HL-60 (cell line): Measurements from ENCODE around the gene CLEC4M.

Experiments used
- TF ChIP-seq, protein P1 (sequence below): IDR thresholded peaks from one replicate; pipeline ENCODE4 v1.5.1; 2011; ENCODE audit warnings: low read length, control low read depth, inconsistent platforms; ENCODE audit not compliant: insufficient read depth
- TF ChIP-seq, protein P2 (sequence below): IDR thresholded peaks from 2 replicates; pipeline ENCODE4 v1.6.1; 2012; ENCODE audit warnings: low read depth; ENCODE audit not compliant: insufficient replicate concordance

DNA sequence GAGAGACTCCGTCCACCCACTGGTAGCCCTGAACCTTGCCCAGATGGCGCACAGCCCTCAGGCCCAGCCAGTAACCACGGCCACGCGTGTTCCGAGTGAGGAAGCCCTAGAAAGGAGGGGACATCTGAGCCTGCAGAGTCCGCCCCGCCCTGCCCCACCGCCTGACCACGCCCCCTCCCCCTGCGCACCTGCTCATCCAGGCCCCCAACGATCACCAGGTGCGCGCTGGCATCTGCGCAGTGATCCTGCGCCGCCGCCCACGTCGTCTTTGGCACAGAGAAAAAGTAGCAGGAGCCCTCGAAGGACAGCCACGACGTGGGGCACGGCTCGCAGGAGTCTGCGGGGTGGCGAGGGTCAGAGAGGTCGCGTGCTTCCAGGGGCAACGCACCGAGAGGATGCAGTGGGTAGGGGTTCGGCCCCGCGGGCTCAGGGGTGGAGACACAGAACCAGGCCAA is 33.2 kb upstream of the CLEC4M start:
- TF ChIP-seq, protein P1, sequence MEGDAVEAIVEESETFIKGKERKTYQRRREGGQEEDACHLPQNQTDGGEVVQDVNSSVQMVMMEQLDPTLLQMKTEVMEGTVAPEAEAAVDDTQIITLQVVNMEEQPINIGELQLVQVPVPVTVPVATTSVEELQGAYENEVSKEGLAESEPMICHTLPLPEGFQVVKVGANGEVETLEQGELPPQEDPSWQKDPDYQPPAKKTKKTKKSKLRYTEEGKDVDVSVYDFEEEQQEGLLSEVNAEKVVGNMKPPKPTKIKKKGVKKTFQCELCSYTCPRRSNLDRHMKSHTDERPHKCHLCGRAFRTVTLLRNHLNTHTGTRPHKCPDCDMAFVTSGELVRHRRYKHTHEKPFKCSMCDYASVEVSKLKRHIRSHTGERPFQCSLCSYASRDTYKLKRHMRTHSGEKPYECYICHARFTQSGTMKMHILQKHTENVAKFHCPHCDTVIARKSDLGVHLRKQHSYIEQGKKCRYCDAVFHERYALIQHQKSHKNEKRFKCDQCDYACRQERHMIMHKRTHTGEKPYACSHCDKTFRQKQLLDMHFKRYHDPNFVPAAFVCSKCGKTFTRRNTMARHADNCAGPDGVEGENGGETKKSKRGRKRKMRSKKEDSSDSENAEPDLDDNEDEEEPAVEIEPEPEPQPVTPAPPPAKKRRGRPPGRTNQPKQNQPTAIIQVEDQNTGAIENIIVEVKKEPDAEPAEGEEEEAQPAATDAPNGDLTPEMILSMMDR: no peak
- TF ChIP-seq, protein P2, sequence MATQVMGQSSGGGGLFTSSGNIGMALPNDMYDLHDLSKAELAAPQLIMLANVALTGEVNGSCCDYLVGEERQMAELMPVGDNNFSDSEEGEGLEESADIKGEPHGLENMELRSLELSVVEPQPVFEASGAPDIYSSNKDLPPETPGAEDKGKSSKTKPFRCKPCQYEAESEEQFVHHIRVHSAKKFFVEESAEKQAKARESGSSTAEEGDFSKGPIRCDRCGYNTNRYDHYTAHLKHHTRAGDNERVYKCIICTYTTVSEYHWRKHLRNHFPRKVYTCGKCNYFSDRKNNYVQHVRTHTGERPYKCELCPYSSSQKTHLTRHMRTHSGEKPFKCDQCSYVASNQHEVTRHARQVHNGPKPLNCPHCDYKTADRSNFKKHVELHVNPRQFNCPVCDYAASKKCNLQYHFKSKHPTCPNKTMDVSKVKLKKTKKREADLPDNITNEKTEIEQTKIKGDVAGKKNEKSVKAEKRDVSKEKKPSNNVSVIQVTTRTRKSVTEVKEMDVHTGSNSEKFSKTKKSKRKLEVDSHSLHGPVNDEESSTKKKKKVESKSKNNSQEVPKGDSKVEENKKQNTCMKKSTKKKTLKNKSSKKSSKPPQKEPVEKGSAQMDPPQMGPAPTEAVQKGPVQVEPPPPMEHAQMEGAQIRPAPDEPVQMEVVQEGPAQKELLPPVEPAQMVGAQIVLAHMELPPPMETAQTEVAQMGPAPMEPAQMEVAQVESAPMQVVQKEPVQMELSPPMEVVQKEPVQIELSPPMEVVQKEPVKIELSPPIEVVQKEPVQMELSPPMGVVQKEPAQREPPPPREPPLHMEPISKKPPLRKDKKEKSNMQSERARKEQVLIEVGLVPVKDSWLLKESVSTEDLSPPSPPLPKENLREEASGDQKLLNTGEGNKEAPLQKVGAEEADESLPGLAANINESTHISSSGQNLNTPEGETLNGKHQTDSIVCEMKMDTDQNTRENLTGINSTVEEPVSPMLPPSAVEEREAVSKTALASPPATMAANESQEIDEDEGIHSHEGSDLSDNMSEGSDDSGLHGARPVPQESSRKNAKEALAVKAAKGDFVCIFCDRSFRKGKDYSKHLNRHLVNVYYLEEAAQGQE: no peak
